K562 (cell line): ENCODE data around the gene MYO1E. TPM values are rescaled to one million over a fixed set of nuclear protein-coding genes. Genes with fewer than 3 reads are reported as not detected.

Experiments used
- BRD4 ChIP-seq: fragments of 200-600 bp; sonication (generic); IDR thresholded peaks from 2 replicates; pipeline ENCODE4 v1.6.1; 2017; ENCODE audit warnings: inconsistent platforms
- EHMT2 ChIP-seq: fragments of 450-650 bp; IDR thresholded peaks from 2 replicates; pipeline ENCODE4 v1.6.1; 2018; ENCODE audit warnings: antibody characterized with exemption
- HCFC1 ChIP-seq: IDR thresholded peaks from 2 replicates; pipeline ENCODE4 v1.6.1; 2012; ENCODE audit warnings: low read depth, low read length, improper control_type of control experiment
- HNRNPL ChIP-seq: fragments of 200-400 bp; formaldehyde crosslinking; IDR thresholded peaks from 2 replicates; pipeline ENCODE4 v1.6.1; 2017; ENCODE audit warnings: low read depth, mild to moderate bottlenecking, low read length
- IRF2 ChIP-seq: sonication (generic); formaldehyde crosslinking; IDR thresholded peaks from 2 replicates; pipeline ENCODE4 v1.8.1; 2022; ENCODE audit warnings: mild to moderate bottlenecking, missing genetic modification reagents
- MXI1 ChIP-seq: IDR thresholded peaks from 2 replicates; pipeline ENCODE4 v1.6.1; 2011; ENCODE audit warnings: low read depth, mild to moderate bottlenecking, improper control_type of control experiment, low read length
- SIX5 ChIP-seq, 2 experiments: IDR thresholded peaks; 2 replicates each; pipeline ENCODE4 v1.6.1; 2011; ENCODE audit warnings: low read length in 2 of 2, borderline replicate concordance in 1 of 2, low read depth in 1 of 2, mild to moderate bottlenecking in 1 of 2, moderate library complexity in 1 of 2; ENCODE audit not compliant: insufficient read depth in 1 of 2
- SRSF7 ChIP-seq: fragments of 200-400 bp; formaldehyde crosslinking; optimal IDR thresholded peaks from 2 replicates; pipeline ENCODE3; 2017; ENCODE audit warnings: mild to moderate bottlenecking, low read depth, low read length
- TEAD1 ChIP-seq, 2 experiments: fragments of 450-650 bp in 1 of 2; sonication (generic) in 1 of 2; formaldehyde crosslinking; IDR thresholded peaks; 2 replicates each; pipeline versions ENCODE4 v1.4.0 to v1.8.0; 2020 to 2022; ENCODE audit warnings: mild to moderate bottlenecking in 2 of 2, missing genetic modification reagents in 1 of 2
- THRAP3 ChIP-seq: fragments of 450-650 bp; IDR thresholded peaks from 2 replicates; pipeline ENCODE4 v1.6.1; 2016; ENCODE audit warnings: mild to moderate bottlenecking, inconsistent platforms, borderline replicate concordance
- ZKSCAN1 ChIP-seq: fragments of 150-350 bp; IDR thresholded peaks from 2 replicates; pipeline ENCODE4 v1.6.1; 2016; ENCODE audit warnings: low read depth, low read length
- ZNF146 ChIP-seq: IDR thresholded peaks from one replicate; pipeline ENCODE4 v1.6.1; 2018; ENCODE audit warnings: missing compliant biosample characterization; ENCODE audit not compliant: unreplicated experiment
- ZNF24 ChIP-seq: fragments of 450-650 bp; IDR thresholded peaks from 2 replicates; pipeline ENCODE4 v1.6.1; 2016
- ZNF707 ChIP-seq: fragments of 250-450 bp; sonication (Bioruptor Pico); conservative IDR thresholded peaks from 2 replicates; pipeline ENCODE4 v1.8.0; 2022; ENCODE audit warnings: inconsistent platforms, mild to moderate bottlenecking, moderate library complexity
- polyA plus RNA-seq, 8 experiments: library from polyadenylated mRNA; depleted of rRNA in 4 of 8; stranded (reverse) in 5 of 8; unstranded in 3 of 8; fragments of >200 nt; fragmentation: Nextera tagmentation in 2 of 8; fragmentation: Illumina TruSeq in 1 of 8; extraction: Ambion mirVana in 2 of 8; extraction: Trizol in 1 of 8; gene quantifications; 2 replicates each; pipeline versions ENCODE4 v1.2.1 to v1.2.3, GENCODE V29; 2011 to 2014; ENCODE audit warnings: inconsistent platforms in 1 of 8, missing spikeins in 1 of 8
- total RNA-seq, 7 experiments: library from RNA; depleted of rRNA in 6 of 7; stranded (reverse); fragments of >200 nt in 6 of 7; fragmentation: Illumina TruSeq in 2 of 7; extraction: Trizol in 2 of 7; gene quantifications; 2 replicates each; pipeline versions ENCODE4 v1.2.1 to v1.2.3, GENCODE V29; 2011 to 2021; ENCODE audit warnings: low replicate concordance in 1 of 7
- TF ChIP-seq, protein P1 (sequence below), 2 experiments: IDR thresholded peaks; 2 replicates each; pipeline ENCODE4 v1.6.1; 2012; ENCODE audit warnings: improper control_type of control experiment in 2 of 2, low read depth in 2 of 2, low read length in 2 of 2, borderline replicate concordance in 1 of 2
- TF ChIP-seq, protein P2 (sequence below): sonication (generic); formaldehyde crosslinking; IDR thresholded peaks from 2 replicates; pipeline ENCODE4 v1.8.0; 2022; ENCODE audit warnings: mild to moderate bottlenecking, missing genetic modification reagents
- TF ChIP-seq, protein P3 (sequence below): fragments of 250-450 bp; sonication (Bioruptor Pico); IDR thresholded peaks from 2 replicates; pipeline ENCODE4 v1.4.0; 2020; ENCODE audit warnings: mild to moderate bottlenecking
- TF ChIP-seq, protein P4 (sequence below): fragments of 250-450 bp; sonication (Bioruptor Pico); IDR thresholded peaks from 2 replicates; pipeline ENCODE4 v1.5.0; 2021
- TF ChIP-seq, protein P5 (sequence below): sonication (generic); formaldehyde crosslinking; IDR thresholded peaks from 2 replicates; pipeline ENCODE4 v1.8.0; 2022; ENCODE audit warnings: mild to moderate bottlenecking, missing genetic modification reagents
- TF ChIP-seq, protein P6 (sequence below): sonication (generic); formaldehyde crosslinking; IDR thresholded peaks from 2 replicates; pipeline ENCODE4 v1.8.0; 2023; ENCODE audit warnings: mild to moderate bottlenecking, missing genetic modification reagents

MYO1E gene
- total and polyA plus RNA-seq, 9 of the 15 experiments (the other 6 are each of a cell fraction or from before 2014, with no cell fraction given): under 0.01 to 0.44 (median 0.01) TPM; not detected in 6

DNA sequence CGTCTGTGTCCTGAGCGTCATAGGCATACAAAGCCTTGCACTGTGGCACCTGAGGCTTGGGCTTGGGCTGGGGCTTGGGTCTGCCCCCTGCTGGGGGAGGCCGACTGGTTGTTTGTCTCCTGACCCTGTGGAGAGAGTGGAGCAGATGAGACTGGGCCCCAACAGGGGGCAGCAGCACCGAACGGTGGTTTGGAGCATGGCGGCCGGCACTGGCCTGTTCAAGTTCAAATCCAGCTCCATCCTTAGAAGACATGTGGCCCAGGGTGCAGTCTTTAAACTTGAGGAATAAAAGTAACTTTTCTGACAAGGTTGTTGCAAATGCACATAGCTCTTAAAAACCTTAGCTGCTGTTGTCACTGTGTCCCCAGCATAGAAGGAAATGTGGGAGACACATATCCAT is 234.4 kb downstream of the MYO1E start (continued):
- TF ChIP-seq, protein P1, sequence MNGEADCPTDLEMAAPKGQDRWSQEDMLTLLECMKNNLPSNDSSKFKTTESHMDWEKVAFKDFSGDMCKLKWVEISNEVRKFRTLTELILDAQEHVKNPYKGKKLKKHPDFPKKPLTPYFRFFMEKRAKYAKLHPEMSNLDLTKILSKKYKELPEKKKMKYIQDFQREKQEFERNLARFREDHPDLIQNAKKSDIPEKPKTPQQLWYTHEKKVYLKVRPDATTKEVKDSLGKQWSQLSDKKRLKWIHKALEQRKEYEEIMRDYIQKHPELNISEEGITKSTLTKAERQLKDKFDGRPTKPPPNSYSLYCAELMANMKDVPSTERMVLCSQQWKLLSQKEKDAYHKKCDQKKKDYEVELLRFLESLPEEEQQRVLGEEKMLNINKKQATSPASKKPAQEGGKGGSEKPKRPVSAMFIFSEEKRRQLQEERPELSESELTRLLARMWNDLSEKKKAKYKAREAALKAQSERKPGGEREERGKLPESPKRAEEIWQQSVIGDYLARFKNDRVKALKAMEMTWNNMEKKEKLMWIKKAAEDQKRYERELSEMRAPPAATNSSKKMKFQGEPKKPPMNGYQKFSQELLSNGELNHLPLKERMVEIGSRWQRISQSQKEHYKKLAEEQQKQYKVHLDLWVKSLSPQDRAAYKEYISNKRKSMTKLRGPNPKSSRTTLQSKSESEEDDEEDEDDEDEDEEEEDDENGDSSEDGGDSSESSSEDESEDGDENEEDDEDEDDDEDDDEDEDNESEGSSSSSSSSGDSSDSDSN (IDR thresholded peaks at IDR 0.05; ENCODE audit: borderline replicate concordance in 1 of 2, low read depth in 2 of 2, low read length in 2 of 2): peak in 1 of 2 experiments; percentile 65; a peak in 1 of 4 replicates
- no peak for TF ChIP-seq ZNF146 (CRISPR knock-in tag)
- TF ChIP-seq TEAD1 (CRISPR knock-in tag; IDR thresholded peaks at IDR 0.05): no peak
- no peak for TF ChIP-seq HNRNPL
- TF ChIP-seq EHMT2: peak; percentile 84
- TF ChIP-seq, protein P2, sequence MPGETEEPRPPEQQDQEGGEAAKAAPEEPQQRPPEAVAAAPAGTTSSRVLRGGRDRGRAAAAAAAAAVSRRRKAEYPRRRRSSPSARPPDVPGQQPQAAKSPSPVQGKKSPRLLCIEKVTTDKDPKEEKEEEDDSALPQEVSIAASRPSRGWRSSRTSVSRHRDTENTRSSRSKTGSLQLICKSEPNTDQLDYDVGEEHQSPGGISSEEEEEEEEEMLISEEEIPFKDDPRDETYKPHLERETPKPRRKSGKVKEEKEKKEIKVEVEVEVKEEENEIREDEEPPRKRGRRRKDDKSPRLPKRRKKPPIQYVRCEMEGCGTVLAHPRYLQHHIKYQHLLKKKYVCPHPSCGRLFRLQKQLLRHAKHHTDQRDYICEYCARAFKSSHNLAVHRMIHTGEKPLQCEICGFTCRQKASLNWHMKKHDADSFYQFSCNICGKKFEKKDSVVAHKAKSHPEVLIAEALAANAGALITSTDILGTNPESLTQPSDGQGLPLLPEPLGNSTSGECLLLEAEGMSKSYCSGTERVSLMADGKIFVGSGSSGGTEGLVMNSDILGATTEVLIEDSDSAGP (CRISPR knock-in tag): no peak
- TF ChIP-seq, protein P3, sequence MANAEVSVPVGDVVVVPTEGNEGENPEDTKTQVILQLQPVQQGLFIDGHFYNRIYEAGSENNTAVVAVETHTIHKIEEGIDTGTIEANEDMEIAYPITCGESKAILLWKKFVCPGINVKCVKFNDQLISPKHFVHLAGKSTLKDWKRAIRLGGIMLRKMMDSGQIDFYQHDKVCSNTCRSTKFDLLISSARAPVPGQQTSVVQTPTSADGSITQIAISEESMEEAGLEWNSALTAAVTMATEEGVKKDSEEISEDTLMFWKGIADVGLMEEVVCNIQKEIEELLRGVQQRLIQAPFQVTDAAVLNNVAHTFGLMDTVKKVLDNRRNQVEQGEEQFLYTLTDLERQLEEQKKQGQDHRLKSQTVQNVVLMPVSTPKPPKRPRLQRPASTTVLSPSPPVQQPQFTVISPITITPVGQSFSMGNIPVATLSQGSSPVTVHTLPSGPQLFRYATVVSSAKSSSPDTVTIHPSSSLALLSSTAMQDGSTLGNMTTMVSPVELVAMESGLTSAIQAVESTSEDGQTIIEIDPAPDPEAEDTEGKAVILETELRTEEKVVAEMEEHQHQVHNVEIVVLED: no peak
- no peak for TF ChIP-seq MXI1
- peak; percentile 66 for TF ChIP-seq HCFC1
- peak; percentile 54; the same call in 1 of the 2 replicates for TF ChIP-seq ZNF24
- TF ChIP-seq, protein P4, sequence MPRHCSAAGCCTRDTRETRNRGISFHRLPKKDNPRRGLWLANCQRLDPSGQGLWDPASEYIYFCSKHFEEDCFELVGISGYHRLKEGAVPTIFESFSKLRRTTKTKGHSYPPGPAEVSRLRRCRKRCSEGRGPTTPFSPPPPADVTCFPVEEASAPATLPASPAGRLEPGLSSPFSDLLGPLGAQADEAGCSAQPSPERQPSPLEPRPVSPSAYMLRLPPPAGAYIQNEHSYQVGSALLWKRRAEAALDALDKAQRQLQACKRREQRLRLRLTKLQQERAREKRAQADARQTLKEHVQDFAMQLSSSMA: no peak
- TF ChIP-seq, protein P5, sequence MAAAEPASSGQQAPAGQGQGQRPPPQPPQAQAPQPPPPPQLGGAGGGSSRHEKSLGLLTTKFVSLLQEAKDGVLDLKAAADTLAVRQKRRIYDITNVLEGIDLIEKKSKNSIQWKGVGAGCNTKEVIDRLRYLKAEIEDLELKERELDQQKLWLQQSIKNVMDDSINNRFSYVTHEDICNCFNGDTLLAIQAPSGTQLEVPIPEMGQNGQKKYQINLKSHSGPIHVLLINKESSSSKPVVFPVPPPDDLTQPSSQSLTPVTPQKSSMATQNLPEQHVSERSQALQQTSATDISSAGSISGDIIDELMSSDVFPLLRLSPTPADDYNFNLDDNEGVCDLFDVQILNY (CRISPR knock-in tag): no peak
- no peak for TF ChIP-seq ZNF707 (CRISPR knock-in tag)
- TF ChIP-seq IRF2 (CRISPR knock-in tag): no peak
- TF ChIP-seq BRD4: no peak
- no peak for TF ChIP-seq THRAP3
- TF ChIP-seq ZKSCAN1: peak; percentile 79
- TF ChIP-seq, protein P6, sequence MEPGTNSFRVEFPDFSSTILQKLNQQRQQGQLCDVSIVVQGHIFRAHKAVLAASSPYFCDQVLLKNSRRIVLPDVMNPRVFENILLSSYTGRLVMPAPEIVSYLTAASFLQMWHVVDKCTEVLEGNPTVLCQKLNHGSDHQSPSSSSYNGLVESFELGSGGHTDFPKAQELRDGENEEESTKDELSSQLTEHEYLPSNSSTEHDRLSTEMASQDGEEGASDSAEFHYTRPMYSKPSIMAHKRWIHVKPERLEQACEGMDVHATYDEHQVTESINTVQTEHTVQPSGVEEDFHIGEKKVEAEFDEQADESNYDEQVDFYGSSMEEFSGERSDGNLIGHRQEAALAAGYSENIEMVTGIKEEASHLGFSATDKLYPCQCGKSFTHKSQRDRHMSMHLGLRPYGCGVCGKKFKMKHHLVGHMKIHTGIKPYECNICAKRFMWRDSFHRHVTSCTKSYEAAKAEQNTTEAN (CRISPR knock-in tag): no peak
- TF ChIP-seq SRSF7: no peak
- TF ChIP-seq SIX5 (IDR thresholded peaks at IDR 0.05; ENCODE audit: borderline replicate concordance in 1 of 2, insufficient read depth in 1 of 2, low read depth in 1 of 2, low read length in 2 of 2): no peak
